GM21825 (cell line): ENCODE results near the gene ANKLE2.
A peak's percentile ranks its signal among the peaks of the same experiment; 100 is the strongest.

Experiments used
- ATAC-seq: cut with Tn5 transposase; IDR thresholded peaks from one replicate; pipeline ENCODE4 v1.9.1; 2021; ENCODE audit warnings: mild to moderate bottlenecking, moderate library complexity; ENCODE audit not compliant: unreplicated experiment

ANKLE2 gene

GRCh38 chr12:132720606-132721345 lies 40.9 kb downstream of the ANKLE2 start:
- ATAC-seq, result no peak

GRCh38 chr12:132719954-132720324 lies 41.7 kb downstream of the ANKLE2 start:
- no peak for ATAC-seq

GRCh38 chr12:132719141-132719953 lies 42.3 kb downstream of the ANKLE2 start:
- no peak for ATAC-seq

- no peak for ATAC-seq
Observed at GRCh38 chr12:132718644-132719043, 43.0 kb downstream of the ANKLE2 start.

- ATAC-seq, result no peak
Observed at GRCh38 chr12:132717531-132718387, 43.9 kb downstream of the ANKLE2 start.

- ATAC-seq, result no peak
Observed at GRCh38 chr12:132717011-132717410, 44.6 kb downstream of the ANKLE2 start.

GRCh38 chr12:132716356-132716755 lies 45.3 kb downstream of the ANKLE2 start:
- ATAC-seq, result no peak

GRCh38 chr12:132715874-132716273 lies 45.8 kb downstream of the ANKLE2 start:
- no peak for ATAC-seq

- ATAC-seq, result no peak
Observed at GRCh38 chr12:132713123-132713522, 48.5 kb downstream of the ANKLE2 start.

GRCh38 chr12:132711080-132711843 lies 50.4 kb downstream of the ANKLE2 start:
- peak; percentile 10 for ATAC-seq

- peak; percentile 84 for ATAC-seq
Observed at GRCh38 chr12:132710405-132711079, 51.1 kb downstream of the ANKLE2 start, which contains the start of gene PGAM5. Gene PGAM5, plus strand, starts transcription at chr12:132710842. Its CDS starts 35 bp downstream, at chr12:132710877.

GRCh38 chr12:132710043-132710404 lies 51.6 kb downstream of the ANKLE2 start:
- ATAC-seq, result peak; percentile 24

GRCh38 chr12:132708150-132708549 lies 53.5 kb downstream of the ANKLE2 start:
- ATAC-seq, result no peak

- no peak for ATAC-seq
Observed at GRCh38 chr12:132707241-132707640, 54.4 kb downstream of the ANKLE2 start.

- ATAC-seq, result no peak
Observed at GRCh38 chr12:132703641-132704040, 58.0 kb downstream of the ANKLE2 start.

GRCh38 chr12:132702640-132703039 lies 59.0 kb downstream of the ANKLE2 start:
- ATAC-seq, result no peak

- ATAC-seq, result no peak
Observed at GRCh38 chr12:132700212-132700822, 61.3 kb downstream of the ANKLE2 start.

GRCh38 chr12:132698341-132698740 lies 63.3 kb downstream of the ANKLE2 start:
- no peak for ATAC-seq

GRCh38 chr12:132695431-132695830 lies 66.2 kb downstream of the ANKLE2 start:
- no peak for ATAC-seq
